Measurements from ENCODE around the gene CABP1.

The CABP1 gene

DNA sequence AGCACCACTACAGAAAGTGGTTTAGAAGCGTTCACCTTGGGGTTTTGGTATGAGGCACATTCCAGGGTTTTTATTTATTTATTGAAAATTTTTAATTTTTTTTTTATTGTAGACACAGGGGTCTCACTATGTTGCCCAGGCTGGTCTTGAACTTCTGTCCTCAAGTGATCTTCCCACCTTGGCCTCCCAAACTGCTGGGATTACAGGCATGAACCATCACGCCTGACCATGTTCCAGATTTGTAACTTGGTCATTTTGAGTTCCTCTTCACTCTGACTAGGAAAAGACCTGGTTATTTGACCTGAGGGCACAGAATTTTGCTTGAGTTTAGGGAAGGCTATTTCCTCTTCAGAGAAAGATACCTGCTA lies 49.6 kb downstream of the CABP1 start:
- DNase-seq (ENCODE audit: low read depth), result no peak
- no peak overlapping the region for H3K4me3 ChIP-seq (ENCODE audit: low read length)
- TF ChIP-seq CTCF (IDR thresholded peaks at IDR 0.05; ENCODE audit: insufficient read depth, low read depth, low read length, missing control alignments), result no peak

GRCh38 chr12:120690978-120691377 lies 50.6 kb downstream of the CABP1 start:
- DNase-seq (ENCODE audit: low read depth), result no peak
- no peak overlapping the region for H3K4me3 ChIP-seq (ENCODE audit: low read length)
- no peak for TF ChIP-seq CTCF (IDR thresholded peaks at IDR 0.05; ENCODE audit: insufficient read depth, low read depth, low read length, missing control alignments)

GRCh38 chr12:120692524-120693033 lies 52.2 kb downstream of the CABP1 start:
- TF ChIP-seq CTCF (IDR thresholded peaks at IDR 0.05; ENCODE audit: insufficient read depth, low read depth, low read length, missing control alignments), result no peak
- no peak overlapping the region for H3K4me3 ChIP-seq (ENCODE audit: low read length)
- DNase-seq (ENCODE audit: low read depth), result no peak

DNA sequence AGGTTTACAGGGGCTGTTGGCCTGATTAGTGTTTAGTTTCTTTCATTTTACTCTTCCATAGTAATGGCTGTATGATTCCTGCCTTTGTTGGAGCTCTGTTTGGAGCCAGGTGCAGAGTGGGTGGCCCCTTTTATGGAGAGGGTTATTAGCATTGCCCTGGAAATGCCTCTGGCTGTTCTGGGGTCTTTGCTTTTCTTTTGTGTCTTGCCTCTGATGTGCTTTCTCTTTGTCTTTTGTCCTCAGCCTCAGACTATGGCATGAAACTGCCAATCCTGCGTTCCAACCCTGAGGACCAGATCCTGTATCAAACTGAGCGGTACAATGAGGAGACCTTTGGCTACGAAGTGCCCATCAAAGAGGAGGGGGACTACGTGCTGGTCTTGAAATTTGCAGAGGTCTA lies 53.4 kb downstream of the CABP1 start:
- DNase-seq (ENCODE audit: low read depth), result no peak
- no peak overlapping the region for H3K4me3 ChIP-seq (ENCODE audit: low read length)
- TF ChIP-seq CTCF (IDR thresholded peaks at IDR 0.05; ENCODE audit: insufficient read depth, low read depth, low read length, missing control alignments), result no peak

- no peak for TF ChIP-seq CTCF (IDR thresholded peaks at IDR 0.05; ENCODE audit: insufficient read depth, low read depth, low read length, missing control alignments)
- DNase-seq (ENCODE audit: low read depth), result no peak
- no peak overlapping the region for H3K4me3 ChIP-seq (ENCODE audit: low read length)
These were observed 56.2 kb downstream of the CABP1 start for GRCh38 chr12:120696626-120697025.

GRCh38 chr12:120697344-120697743 lies 56.9 kb downstream of the CABP1 start:
- no peak for TF ChIP-seq CTCF (IDR thresholded peaks at IDR 0.05; ENCODE audit: insufficient read depth, low read depth, low read length, missing control alignments)
- H3K4me3 ChIP-seq (ENCODE audit: low read length), result no peak overlapping the region
- no peak for DNase-seq (ENCODE audit: low read depth)

DNA sequence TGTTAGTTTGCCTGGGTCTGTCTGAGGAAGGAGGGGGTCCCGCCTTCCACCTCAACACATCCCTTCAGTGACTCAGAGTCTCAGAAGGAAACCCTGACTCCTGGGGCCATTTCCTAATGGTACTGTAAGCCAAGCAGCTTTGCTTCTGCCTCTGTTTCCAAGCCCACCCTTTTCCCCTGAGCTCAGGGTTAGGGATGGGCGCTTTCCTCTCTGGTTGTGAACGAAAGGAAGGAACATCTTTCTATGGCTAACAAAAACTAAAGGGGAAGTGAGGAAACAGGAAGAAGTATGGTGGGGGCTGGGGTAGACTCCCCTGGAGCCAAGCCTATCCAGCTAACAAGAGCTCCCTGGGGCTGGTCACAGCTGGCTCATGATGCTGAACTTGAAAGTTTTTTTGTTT lies 58.2 kb downstream of the CABP1 start:
- no peak for TF ChIP-seq CTCF (IDR thresholded peaks at IDR 0.05; ENCODE audit: insufficient read depth, low read depth, low read length, missing control alignments)
- H3K4me3 ChIP-seq (ENCODE audit: low read length), result no peak overlapping the region
- DNase-seq (ENCODE audit: low read depth), result no peak

Data from epithelial cell of esophagus (primary cell).